Metanephros (tissue), 1 donor: Measurements from ENCODE around the gene AHSP. TPM values are rescaled to one million over a fixed set of nuclear protein-coding genes. Genes with fewer than 3 reads are reported as not detected.

Source experiments
- total RNA-seq: library from RNA; depleted of rRNA; stranded (reverse); fragments of >200 nt; gene quantifications from one replicate; pipeline ENCODE4 v1.2.3, GENCODE V29; 2014

AHSP gene, protein sequence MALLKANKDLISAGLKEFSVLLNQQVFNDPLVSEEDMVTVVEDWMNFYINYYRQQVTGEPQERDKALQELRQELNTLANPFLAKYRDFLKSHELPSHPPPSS
- total RNA-seq: 80.2 TPM

DNA sequence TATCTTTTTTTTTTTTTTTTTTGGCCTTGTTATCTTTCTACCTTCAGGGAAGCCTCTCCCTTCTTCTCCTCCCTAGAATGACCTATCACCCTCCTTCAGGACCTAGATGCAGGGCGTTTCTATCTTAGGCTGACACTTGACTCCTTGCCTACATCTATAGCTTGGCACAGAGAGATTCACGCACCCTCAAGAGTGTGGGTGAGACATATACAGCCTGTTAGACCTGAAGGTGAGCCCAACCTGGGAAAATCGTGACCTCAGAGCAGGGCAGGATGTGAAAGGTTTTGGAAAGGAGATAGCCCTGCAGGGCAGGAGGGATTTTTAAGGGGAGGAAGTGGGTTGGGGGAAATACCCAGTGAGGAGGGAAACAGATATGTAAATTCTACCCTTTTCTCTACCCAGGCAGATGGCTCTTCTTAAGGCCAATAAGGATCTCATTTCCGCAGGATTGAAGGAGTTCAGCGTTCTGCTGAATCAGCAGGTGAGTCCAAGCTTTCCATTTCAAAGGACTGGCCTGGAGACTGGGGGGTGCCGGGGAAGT lies at the start of gene AHSP:
TSS of gene AHSP (plus strand) at position 167 of the 541 bp plus-strand sequence. CDS start at position 407, 240 bp downstream.

DNA sequence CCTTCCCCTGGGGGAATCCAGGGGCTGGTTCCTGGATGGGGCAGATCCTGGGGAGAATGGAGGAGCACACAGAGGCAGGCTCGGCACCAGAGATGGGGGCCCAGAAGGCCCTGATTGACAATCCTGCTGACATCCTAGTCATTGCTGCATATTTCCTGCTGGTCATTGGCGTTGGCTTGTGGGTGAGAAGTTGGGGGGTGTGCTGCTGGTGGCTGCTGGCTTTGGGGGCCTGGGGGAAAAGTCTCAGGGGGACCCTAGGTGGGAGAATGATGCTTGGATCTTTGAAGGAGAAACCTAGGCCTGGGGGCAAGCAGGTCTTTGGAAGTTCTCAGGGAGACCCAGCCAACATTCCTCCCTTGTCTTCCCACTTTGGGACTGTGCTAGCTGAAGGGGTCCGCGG lies 44.6 kb upstream of the AHSP start, which contains the start of gene SLC5A2:
TSS of gene SLC5A2 (plus strand) at position 43 of the 400 bp plus-strand sequence. CDS start at position 57, 14 bp downstream.

DNA sequence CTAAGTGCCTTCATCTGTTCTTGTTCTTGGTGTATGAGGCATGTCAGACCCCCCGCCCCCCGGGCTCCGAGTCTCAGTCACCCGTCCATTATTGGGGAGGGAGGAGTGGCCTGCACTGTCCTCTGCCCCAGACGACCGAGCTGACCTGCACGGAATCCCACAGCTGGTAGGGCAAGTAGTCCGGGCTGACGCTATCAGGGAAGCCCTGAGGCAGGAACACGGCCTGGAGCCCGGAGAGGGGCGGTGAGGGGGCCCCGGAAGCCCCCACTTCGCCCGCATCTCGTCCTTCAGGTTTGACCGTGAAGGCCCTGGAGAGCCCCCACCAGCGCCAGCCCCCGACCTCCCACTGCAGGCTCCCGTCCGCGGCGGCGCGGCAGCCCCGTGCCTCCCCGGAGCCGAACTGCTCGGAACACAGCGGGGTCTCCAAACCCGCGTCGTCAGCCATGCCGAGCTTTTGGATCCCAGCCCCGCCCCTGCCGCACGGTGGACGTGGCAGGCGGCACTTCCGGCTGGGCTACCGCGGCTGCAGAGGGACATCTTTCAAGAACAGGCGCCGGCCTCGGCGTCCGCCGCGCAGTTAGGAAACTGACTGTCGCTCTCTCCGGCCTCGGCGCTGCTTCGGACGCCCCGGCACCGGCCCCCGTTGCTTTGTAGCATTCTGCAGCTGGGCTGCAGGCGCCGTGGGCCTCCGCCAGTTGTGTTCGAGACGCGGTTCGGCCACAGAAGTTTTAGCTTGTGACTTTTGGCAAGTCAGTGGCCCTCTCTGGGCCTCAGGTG lies 19.6 kb upstream of the AHSP start, which contains the start of gene RUSF1:
TSS of gene RUSF1 (minus strand) at position 463 of the 777 bp plus-strand sequence. CDS start at position 445, 18 bp downstream.

Other genes with a start within 250 kb of the AHSP start
- 9.5 TPM for gene ITGAX, start 172.7 kb upstream of the AHSP start, total RNA-seq
- gene ITGAD, start 134.6 kb upstream of the AHSP start, total RNA-seq: 0.18 TPM
- gene COX6A2, start 99.5 kb upstream of the AHSP start, total RNA-seq: 57.8 TPM
- gene ZNF843, start 85.1 kb upstream of the AHSP start, total RNA-seq: 3.0 TPM
- gene ARMC5, start 68.4 kb upstream of the AHSP start, total RNA-seq: 15.4 TPM
- 47.1 TPM for gene TGFB1I1, start 55.7 kb upstream of the AHSP start, total RNA-seq
- gene SLC5A2, start 44.8 kb upstream of the AHSP start, total RNA-seq: 53.8 TPM
- 83.9 TPM for gene RUSF1, start 19.5 kb upstream of the AHSP start, total RNA-seq